Testis (tissue), 3 donors: Measurements from ENCODE around the gene GABBR2. TPM values are rescaled to one million over a fixed set of nuclear protein-coding genes. Genes with fewer than 3 reads are reported as not detected.
"Not testable (repeated sequence)": the region's sequence is repeated elsewhere in the genome, so short reads cannot be mapped to it uniquely, and the experiment has no call there.

Source experiments
- DNase-seq: peaks from one replicate; pipeline ENCODE4 v3.0.0-alpha.2; 2019
- H3K27ac ChIP-seq, 2 donors: fragments of 200-600 bp; sonication (generic); one replicate each; pipeline ENCODE4 v1.5.1; 2019
- H3K27me3 ChIP-seq: fragments of 200-600 bp; sonication (generic); one replicate; pipeline ENCODE4 v1.5.1; 2019
- H3K36me3 ChIP-seq: fragments of 200-600 bp; sonication (generic); one replicate; pipeline ENCODE4 v1.5.1; 2017; ENCODE audit warnings: low read depth; ENCODE audit errors: missing control alignments
- H3K4me1 ChIP-seq: fragments of 200-600 bp; sonication (generic); one replicate; pipeline ENCODE4 v1.5.1; 2019
- H3K4me3 ChIP-seq, 2 donors: fragments of 200-600 bp; sonication (generic); one replicate each; pipeline ENCODE4 v1.5.1; 2017 to 2019
- H3K9me3 ChIP-seq: fragments of 200-600 bp; sonication (generic); one replicate; pipeline ENCODE4 v1.5.1; 2017
- POLR2A ChIP-seq: fragments of 450-650 bp; IDR thresholded peaks from one replicate; pipeline ENCODE4 v1.6.1; 2017; ENCODE audit warnings: antibody characterized with exemption, mild to moderate bottlenecking, moderate library complexity
- WGBS, 2 donors: methylation state at CpG; one replicate each; pipeline ENCODE4 v1.1.5; 2018; 5-methylcytosine and 5-hydroxymethylcytosine counted together
- intact Hi-C: fragments of 100-400 bp; cut with DNase I; formaldehyde crosslinking; loops from one replicate; pipeline ENCODE4 v1.15.1; 2023; ENCODE audit warnings: low total_unique reads
- polyA plus RNA-seq: library from polyadenylated mRNA; stranded (reverse); fragments of 350-450 nt; fragmentation: Illumina TruSeq; extraction: RNeasy Lipid Tissue Mini Kit (QIAGEN cat#74804); gene quantifications from one replicate; pipeline ENCODE4 v1.2.3, GENCODE V29; 2014; ENCODE audit warnings: low read depth, low replicate concordance; ENCODE audit not compliant: insufficient read depth
- total RNA-seq, 2 donors: library from RNA; depleted of rRNA; stranded (reverse); fragments of >200 nt; gene quantifications; one replicate each; pipeline ENCODE4 v1.2.3, GENCODE V29; 2016
- TF ChIP-seq, protein P1 (sequence below), 3 experiments: fragments of 450-650 bp in 2 of 3; fragments of 200-600 bp in 1 of 3; sonication (generic) in 1 of 3; IDR thresholded peaks; one replicate each; pipeline ENCODE4 v1.5.1; 2016 to 2019; ENCODE audit warnings: antibody characterized with exemption in 3 of 3, mild to moderate bottlenecking in 2 of 3, moderate library complexity in 1 of 3

Gene GABBR2
- total and polyA plus RNA-seq, 3 donors from 2014 or later, result 3.0 to 8.1 (median 6.9) TPM

DNA sequence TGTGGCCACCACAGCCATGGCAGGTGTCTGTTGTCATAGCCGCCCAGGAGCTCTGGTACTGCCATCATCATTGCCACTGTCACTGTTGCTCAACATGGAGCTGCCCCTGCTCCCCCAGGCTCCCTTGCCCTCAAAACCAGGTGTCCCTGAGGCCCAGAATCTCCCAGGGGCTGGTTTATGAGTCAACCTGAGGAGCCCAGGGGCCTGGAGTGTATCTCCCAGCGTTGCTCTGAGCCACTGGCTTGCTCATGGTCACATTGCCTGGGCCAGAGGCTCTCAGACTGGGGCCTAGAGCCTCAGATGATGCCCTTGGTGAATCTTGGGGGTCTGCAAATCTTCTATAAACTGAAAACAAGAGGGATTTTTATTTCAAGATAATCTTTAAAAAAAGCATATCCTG is 428.6 kb downstream of the GABBR2 start:
- no peaks in the 10 kb centered on the region for H3K9me3 ChIP-seq
- no peak for DNase-seq
- 82% methylated on average over 2 of the region's 2 CpGs; no CpG with 5 or more reads in 1 of the 2 donors for WGBS, 2 donors
- H3K4me3 ChIP-seq, result no peak overlapping the region
- TF ChIP-seq, protein P1, sequence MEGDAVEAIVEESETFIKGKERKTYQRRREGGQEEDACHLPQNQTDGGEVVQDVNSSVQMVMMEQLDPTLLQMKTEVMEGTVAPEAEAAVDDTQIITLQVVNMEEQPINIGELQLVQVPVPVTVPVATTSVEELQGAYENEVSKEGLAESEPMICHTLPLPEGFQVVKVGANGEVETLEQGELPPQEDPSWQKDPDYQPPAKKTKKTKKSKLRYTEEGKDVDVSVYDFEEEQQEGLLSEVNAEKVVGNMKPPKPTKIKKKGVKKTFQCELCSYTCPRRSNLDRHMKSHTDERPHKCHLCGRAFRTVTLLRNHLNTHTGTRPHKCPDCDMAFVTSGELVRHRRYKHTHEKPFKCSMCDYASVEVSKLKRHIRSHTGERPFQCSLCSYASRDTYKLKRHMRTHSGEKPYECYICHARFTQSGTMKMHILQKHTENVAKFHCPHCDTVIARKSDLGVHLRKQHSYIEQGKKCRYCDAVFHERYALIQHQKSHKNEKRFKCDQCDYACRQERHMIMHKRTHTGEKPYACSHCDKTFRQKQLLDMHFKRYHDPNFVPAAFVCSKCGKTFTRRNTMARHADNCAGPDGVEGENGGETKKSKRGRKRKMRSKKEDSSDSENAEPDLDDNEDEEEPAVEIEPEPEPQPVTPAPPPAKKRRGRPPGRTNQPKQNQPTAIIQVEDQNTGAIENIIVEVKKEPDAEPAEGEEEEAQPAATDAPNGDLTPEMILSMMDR (IDR thresholded peaks at IDR 0.05), result no peak
- TF ChIP-seq POLR2A, result no peak
- no peaks in the 10 kb centered on the region for H3K27me3 ChIP-seq
- intact Hi-C loops, result no loop called here
- no peaks in the 10 kb centered on the region for H3K4me1 ChIP-seq
- H3K27ac ChIP-seq, result no peak overlapping the region
- H3K36me3 ChIP-seq, result no peaks in the 10 kb centered on the region

DNA sequence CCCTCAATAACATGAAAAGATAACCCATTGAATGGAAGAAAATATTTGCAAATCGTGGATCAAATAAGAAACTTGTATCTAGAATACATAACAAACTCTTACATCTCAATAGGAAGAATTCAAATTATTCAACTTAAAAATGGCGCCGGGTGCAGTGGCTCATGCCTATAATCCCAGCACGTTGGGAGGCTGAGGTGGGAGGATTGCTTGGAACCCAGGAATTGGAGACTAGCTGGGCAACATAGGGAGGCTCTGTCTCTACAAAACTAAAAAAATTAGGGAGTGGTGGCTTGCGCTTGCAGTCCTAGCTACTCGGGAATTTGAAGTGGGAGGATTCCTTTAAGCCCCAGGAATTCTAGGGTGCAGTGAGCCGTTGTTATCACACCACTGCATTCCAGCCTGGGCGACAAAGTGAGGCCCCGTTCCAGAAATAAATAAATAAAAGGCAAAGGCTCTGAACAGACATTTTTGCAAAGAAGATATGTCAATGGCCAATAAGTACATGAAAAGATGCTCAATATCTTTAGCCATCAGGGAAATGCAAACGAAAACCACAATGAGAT is 431.7 kb downstream of the GABBR2 start:
- intact Hi-C loops, result no loop called here
- no peak overlapping the region for H3K27ac ChIP-seq
- no peaks in the 10 kb centered on the region for H3K27me3 ChIP-seq
- TF ChIP-seq, protein P1 (IDR thresholded peaks at IDR 0.05), result no peak
- TF ChIP-seq POLR2A, result no peak
- no peaks in the 10 kb centered on the region for H3K4me1 ChIP-seq
- H3K9me3 ChIP-seq, result no peaks in the 10 kb centered on the region
- DNase-seq, result no peak
- WGBS, 2 donors, result 59 to 61% methylated on average over 10 of the region's 10 CpGs
- no peak overlapping the region for H3K4me3 ChIP-seq
- H3K36me3 ChIP-seq, result no peaks in the 10 kb centered on the region

DNA sequence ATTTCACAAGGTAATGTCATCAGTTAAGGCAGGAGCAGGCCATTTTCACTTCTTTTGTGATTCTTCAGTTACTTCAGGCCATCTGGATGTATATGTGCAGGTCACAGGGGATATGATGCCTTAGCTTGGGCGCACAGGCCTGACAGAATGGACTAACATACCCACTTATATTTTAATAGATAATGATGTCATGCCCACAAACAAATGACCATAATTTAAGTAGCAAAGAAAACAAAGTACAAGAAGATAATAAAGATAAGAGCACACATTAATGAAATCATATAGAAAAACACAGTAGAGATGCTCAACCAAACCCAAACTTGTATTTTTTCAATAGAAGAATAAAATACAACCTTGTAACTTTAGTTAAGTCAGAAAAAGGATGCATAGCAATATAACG is 433.6 kb downstream of the GABBR2 start:
- H3K4me1 ChIP-seq, result no peaks in the 10 kb centered on the region
- H3K27me3 ChIP-seq, result no peaks in the 10 kb centered on the region
- TF ChIP-seq, protein P1 (IDR thresholded peaks at IDR 0.05), result no peak
- no peak for TF ChIP-seq POLR2A
- H3K27ac ChIP-seq, result no peak overlapping the region
- no peak overlapping the region for H3K4me3 ChIP-seq
- intact Hi-C loops, result no loop called here
- DNase-seq, result no peak
- no peaks in the 10 kb centered on the region for H3K9me3 ChIP-seq
- H3K36me3 ChIP-seq, result no peaks in the 10 kb centered on the region
- 85 to 87% methylated on average over 2 of the region's 2 CpGs for WGBS, 2 donors

DNA sequence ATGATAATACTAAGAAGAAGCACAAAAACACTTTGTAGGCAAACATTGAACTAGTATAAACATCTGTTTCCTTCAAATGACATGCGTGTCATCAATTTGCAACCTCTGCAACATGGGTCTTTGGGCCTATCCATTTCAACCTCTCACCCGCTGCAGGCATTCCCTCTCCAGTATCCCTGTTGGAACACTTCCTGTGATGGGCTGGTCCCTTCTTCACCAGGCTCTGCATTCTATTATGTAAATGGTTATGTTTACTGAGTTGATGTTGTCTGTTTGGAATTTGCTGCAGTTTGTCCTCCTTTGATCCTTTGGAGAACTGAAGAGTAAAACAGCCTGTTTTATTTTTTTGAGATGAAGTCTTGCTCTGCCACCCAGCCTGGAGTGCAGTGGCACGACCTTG is 436.7 kb downstream of the GABBR2 start:
- Histone ChIP-seq H3K27ac (no peak overlapping the region), H3K4me1 (no peaks in the 10 kb centered on the region), H3K4me3 (no peak overlapping the region), H3K36me3 (no peaks in the 10 kb centered on the region), H3K27me3 (no peaks in the 10 kb centered on the region), H3K9me3 (no peaks in the 10 kb centered on the region)
- TF ChIP-seq POLR2A, result no peak
- TF ChIP-seq, protein P1 (IDR thresholded peaks at IDR 0.05), result no peak
- no peak for DNase-seq
- intact Hi-C loops, result no loop called here
- 80 to 84% methylated on average over 3 of the region's 3 CpGs for WGBS, 2 donors

DNA sequence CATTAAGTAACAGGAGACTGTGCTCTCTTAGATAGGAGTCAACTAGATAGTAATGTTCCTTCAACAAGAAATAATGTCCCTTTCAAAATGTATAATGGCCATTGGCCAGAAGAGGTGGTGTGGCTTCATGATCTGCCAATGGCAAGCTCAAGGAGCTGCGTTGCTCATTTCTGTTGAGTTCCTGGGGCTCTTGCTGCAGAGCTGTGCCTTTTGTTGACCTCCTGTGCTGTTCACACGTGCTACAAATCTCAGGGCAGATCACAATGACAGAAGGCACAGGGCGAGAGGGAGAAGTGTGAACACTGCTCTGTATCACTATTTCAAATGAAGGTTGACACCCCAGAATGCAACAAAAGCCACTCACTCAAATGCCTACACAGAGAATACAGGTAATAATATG is 437.3 kb downstream of the GABBR2 start:
- TF ChIP-seq, protein P1 (IDR thresholded peaks at IDR 0.05), result no peak
- TF ChIP-seq POLR2A, result no peak
- Histone ChIP-seq H3K27ac (no peak overlapping the region), H3K9me3 (no peaks in the 10 kb centered on the region), H3K36me3 (no peaks in the 10 kb centered on the region), H3K4me1 (no peaks in the 10 kb centered on the region), H3K27me3 (no peaks in the 10 kb centered on the region), H3K4me3 (no peak overlapping the region)
- no peak for DNase-seq
- intact Hi-C loops, result no loop called here
- WGBS, 2 donors, result 45 to 55% methylated on average over 3 of the region's 3 CpGs

DNA sequence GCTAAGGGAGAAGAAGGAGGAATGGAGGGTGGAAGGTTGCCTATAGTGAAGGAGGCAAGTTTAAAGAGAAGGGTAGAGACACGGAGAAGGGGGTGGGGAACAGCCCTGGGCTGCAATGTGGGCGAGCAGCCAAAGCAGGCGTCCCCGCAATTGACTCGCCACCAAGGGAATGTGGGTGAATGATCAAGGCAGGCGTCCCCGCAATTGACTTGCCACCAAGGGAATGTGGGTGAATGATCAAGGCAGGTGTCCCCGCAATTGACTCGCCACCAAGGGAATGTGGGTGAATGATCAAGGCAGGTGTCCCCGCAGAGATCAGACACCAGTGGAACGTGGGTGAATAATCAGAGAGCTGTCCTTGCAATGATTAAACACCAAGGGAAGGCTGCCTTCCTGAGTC is 438.5 kb downstream of the GABBR2 start:
- H3K27me3 ChIP-seq, H3K27ac ChIP-seq, H3K4me1 ChIP-seq, H3K36me3 ChIP-seq, H3K4me3 ChIP-seq, DNase-seq, H3K9me3 ChIP-seq, intact Hi-C loops: not testable (repeated sequence)
- WGBS, 2 donors, result 72 to 76% methylated on average over 8 to 11 of the region's 11 CpGs

DNA sequence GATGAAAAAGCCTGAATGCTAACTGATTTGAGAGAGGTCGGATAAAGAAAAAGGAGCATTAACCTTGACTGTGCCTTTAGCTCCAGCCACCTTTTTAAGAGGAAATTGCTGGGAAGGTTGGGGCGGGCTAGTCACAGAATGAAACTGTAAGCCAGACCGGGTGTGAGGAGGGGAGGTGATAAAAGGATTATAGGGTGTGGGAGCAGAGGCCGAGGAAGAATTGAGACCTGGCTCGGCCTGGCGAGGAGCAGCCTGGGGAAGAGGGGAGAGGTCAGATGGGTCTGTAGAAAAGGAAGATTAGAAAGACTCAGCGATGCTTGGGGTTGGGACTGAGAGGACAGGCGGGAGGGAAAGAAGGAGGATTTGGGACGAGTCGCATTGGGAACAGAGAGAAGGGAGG is 439.1 kb downstream of the GABBR2 start:
- 56 to 61% methylated on average over 10 of the region's 10 CpGs for WGBS, 2 donors
- H3K27ac ChIP-seq, H3K4me3 ChIP-seq, H3K36me3 ChIP-seq, DNase-seq, H3K9me3 ChIP-seq, intact Hi-C loops, H3K4me1 ChIP-seq, H3K27me3 ChIP-seq: not testable (repeated sequence)
